ENCODE data around the gene CUBN.
A peak's percentile ranks its signal among the peaks of the same experiment; 100 is the strongest.

Gene CUBN

DNA sequence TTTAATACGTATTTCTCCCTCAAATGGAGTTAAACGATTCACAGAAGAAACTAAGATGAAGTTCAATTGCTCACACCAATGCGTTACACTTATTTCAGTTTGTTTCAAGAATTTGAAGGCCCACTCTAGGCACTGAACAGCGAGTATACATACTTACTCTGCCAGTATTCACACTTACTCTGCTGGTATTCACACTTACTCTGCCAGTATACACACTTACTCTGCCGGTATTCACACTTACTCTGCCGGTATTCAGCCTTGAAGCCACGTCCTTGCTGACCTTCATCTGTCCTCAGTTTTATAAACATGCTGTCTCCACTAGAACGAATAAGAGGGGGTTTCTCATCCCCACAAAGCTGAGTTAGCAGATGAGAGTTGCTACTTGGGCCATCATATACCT, 86.0 kb downstream of the CUBN start:
- Histone ChIP-seq H3K27ac (ENCODE audit: low read depth, low read length) (0 out of 2 replicates have a peak overlapping the region, but pooled peaks have one; percentile 3), H3K79me2 (ENCODE audit: control insufficient read depth, insufficient read depth, low read length, unreplicated experiment) (no peaks in the 10 kb centered on the region), H2AFZ (ENCODE audit: low read length, unreplicated experiment) (no peak overlapping the region), H3K27me3 (ENCODE audit: insufficient read depth, low read length) (no peaks in the 10 kb centered on the region), H3K4me1 (ENCODE audit: control insufficient read depth, insufficient read depth, low read length, unreplicated experiment) (peaks cover 26% of the 10 kb centered on the region), H3K36me3 (ENCODE audit: insufficient read depth, low read length) (no peaks in the 10 kb centered on the region; the same call in 1 of the 2 replicates), H3K4me3 (ENCODE audit: low read depth, low read length) (no peak overlapping the region)

- H3K27ac ChIP-seq (ENCODE audit: low read depth, low read length): peak overlapping the region; percentile 60
- no peaks in the 10 kb centered on the region for H3K79me2 ChIP-seq (ENCODE audit: control insufficient read depth, insufficient read depth, low read length, unreplicated experiment)
- no peak overlapping the region for H3K4me3 ChIP-seq (ENCODE audit: low read depth, low read length)
- H3K4me1 ChIP-seq (ENCODE audit: control insufficient read depth, insufficient read depth, low read length, unreplicated experiment): peaks cover 30% of the 10 kb centered on the region
- peak overlapping the region; percentile 64 for H2AFZ ChIP-seq (ENCODE audit: low read length, unreplicated experiment)
- H3K36me3 ChIP-seq (ENCODE audit: insufficient read depth, low read length): no peaks in the 10 kb centered on the region; the same call in 1 of the 2 replicates
- H3K27me3 ChIP-seq (ENCODE audit: insufficient read depth, low read length): no peaks in the 10 kb centered on the region
Measured at GRCh38 chr10:17041626-17042520, 87.7 kb downstream of the CUBN start.

- peaks cover 25% of the 10 kb centered on the region for H3K4me1 ChIP-seq (ENCODE audit: control insufficient read depth, insufficient read depth, low read length, unreplicated experiment)
- H3K27me3 ChIP-seq (ENCODE audit: insufficient read depth, low read length): no peaks in the 10 kb centered on the region
- peak overlapping the region; percentile 77 for H2AFZ ChIP-seq (ENCODE audit: low read length, unreplicated experiment)
- no peaks in the 10 kb centered on the region; the same call in 1 of the 2 replicates for H3K36me3 ChIP-seq (ENCODE audit: insufficient read depth, low read length)
- H3K79me2 ChIP-seq (ENCODE audit: control insufficient read depth, insufficient read depth, low read length, unreplicated experiment): no peaks in the 10 kb centered on the region
- no peak overlapping the region for H3K4me3 ChIP-seq (ENCODE audit: low read depth, low read length)
- H3K27ac ChIP-seq (ENCODE audit: low read depth, low read length): 0 out of 2 replicates have a peak overlapping the region, but pooled peaks have one; percentile 3
Measured at GRCh38 chr10:17038627-17039026, 91.0 kb downstream of the CUBN start.

DNA sequence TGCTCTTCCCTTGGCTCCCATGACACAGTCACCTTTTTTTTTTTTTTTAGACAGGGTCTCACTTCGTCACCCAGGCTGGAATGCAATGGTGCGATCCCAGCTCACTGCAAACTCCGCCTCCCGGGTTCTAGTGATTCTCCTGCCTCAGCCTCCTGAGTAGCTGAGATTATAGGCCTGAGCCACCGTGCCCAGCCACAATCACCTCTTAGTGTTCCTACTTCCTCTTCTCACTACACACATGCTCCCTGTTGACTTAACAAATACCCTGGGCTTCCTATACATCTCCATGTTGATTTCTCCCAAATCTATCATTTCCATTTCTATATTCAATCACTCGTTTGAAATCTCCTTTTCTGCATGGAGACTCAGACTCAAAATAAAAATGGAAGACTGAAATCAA, 91.7 kb downstream of the CUBN start:
- H2AFZ ChIP-seq (ENCODE audit: low read length, unreplicated experiment): peak overlapping the region; percentile 77
- H3K36me3 ChIP-seq (ENCODE audit: insufficient read depth, low read length): no peaks in the 10 kb centered on the region; the same call in 1 of the 2 replicates
- no peak overlapping the region for H3K27ac ChIP-seq (ENCODE audit: low read depth, low read length)
- peaks cover 20% of the 10 kb centered on the region for H3K4me1 ChIP-seq (ENCODE audit: control insufficient read depth, insufficient read depth, low read length, unreplicated experiment)
- H3K27me3 ChIP-seq (ENCODE audit: insufficient read depth, low read length): no peaks in the 10 kb centered on the region
- no peak overlapping the region for H3K4me3 ChIP-seq (ENCODE audit: low read depth, low read length)
- no peaks in the 10 kb centered on the region for H3K79me2 ChIP-seq (ENCODE audit: control insufficient read depth, insufficient read depth, low read length, unreplicated experiment)

- no peaks in the 10 kb centered on the region for H3K79me2 ChIP-seq (ENCODE audit: control insufficient read depth, insufficient read depth, low read length, unreplicated experiment)
- no peak overlapping the region for H3K27ac ChIP-seq (ENCODE audit: low read depth, low read length)
- H3K36me3 ChIP-seq (ENCODE audit: insufficient read depth, low read length): no peaks in the 10 kb centered on the region; the same call in 1 of the 2 replicates
Measured at GRCh38 chr10:17035446-17035845, 94.2 kb downstream of the CUBN start.

DNA sequence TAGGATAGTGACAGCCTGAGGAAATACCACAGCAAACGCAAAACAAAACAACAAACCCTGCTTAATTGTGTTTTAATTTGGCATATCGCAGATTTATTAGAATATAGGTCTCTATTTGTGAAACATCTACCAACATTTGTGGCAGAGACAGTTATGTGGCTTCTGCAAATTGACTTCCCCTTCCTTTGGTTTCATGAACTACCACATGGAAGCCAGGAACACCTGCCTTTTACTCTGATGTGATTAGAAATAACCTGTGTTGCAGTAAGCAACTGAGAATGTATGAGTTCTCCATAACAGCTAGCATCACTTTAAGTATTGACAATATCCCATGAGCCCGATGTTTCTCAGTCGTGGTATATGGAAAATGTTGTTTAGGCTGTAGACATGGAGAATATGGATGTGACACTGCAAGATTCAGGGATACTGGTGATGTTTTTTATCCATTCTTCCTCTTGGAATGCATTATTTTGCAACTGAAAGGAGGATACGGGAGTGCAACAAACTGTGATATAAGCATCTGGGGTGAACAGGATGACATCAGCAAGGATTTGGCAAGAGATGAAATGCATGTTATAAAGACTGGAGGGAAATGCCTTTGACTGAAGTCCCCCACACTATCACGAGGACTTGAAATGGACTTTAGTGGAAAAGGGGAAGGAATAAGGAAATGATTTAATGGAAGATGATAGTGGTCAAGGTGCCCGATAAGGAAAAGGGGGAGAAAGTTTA, 95.9 kb downstream of the CUBN start:
- Histone ChIP-seq H3K36me3 (ENCODE audit: insufficient read depth, low read length) (no peaks in the 10 kb centered on the region), H3K4me1 (ENCODE audit: control insufficient read depth, insufficient read depth, low read length, unreplicated experiment) (peaks cover 22% of the 10 kb centered on the region), H3K4me3 (ENCODE audit: low read depth, low read length) (no peak overlapping the region), H3K79me2 (ENCODE audit: control insufficient read depth, insufficient read depth, low read length, unreplicated experiment) (no peaks in the 10 kb centered on the region), H3K27me3 (ENCODE audit: insufficient read depth, low read length) (no peaks in the 10 kb centered on the region), H2AFZ (ENCODE audit: low read length, unreplicated experiment) (no peak overlapping the region), H3K27ac (ENCODE audit: low read depth, low read length) (no peak overlapping the region)

More at GRCh38 chr10:17035446-17035845, 94.2 kb downstream of the CUBN start:
- Histone ChIP-seq H3K27me3 (ENCODE audit: insufficient read depth, low read length) (no peaks in the 10 kb centered on the region), H3K4me3 (ENCODE audit: low read depth, low read length) (no peak overlapping the region), H3K4me1 (ENCODE audit: control insufficient read depth, insufficient read depth, low read length, unreplicated experiment) (peaks cover 11% of the 10 kb centered on the region), H2AFZ (ENCODE audit: low read length, unreplicated experiment) (no peak overlapping the region)

DNA sequence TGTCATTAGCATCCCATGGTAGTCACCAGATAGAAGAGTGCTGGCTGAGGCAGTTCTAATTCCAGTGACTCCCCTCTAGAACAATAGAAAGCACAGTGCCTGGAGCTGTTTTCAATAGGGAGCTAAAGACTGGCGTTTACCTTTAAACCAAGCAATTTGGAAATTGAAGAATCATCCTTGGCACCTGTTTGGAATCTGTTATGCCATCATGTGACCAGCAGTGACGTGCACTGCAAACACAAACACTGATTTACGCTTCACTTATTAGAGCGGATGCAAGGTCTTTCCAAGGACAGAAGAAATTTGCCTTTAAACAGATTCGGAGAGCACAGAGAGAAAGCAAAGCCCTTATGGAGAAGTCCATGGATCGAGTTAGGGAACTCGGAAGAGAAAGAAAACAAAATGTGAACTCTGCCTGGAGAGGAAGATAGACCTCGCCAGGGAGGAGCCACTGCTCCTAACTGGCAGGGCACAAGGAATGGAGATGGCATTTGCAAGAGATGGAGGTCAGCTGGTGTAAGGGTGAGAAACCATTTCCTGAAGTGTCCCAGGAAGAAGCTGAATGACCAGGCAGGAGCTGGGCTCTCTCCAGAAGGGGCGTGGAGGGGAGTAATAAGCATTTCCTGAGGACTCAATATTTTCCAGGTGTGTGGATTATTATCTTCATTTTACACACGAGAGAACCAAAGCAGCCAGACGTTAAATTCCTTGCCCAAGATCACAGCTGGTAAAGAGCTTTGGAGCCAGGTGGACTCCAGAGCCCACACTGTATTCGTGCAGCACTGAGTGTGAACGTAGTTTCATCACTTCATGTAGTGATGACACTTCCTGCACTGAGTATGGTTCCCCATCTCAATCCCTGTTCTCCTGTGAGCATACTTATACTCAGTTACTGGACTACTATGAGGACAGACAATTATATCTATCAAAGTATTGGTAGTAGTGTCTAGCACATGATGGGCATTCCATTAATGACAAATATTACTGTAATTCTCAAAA, 97.7 kb downstream of the CUBN start:
- Histone ChIP-seq H3K79me2 (ENCODE audit: control insufficient read depth, insufficient read depth, low read length, unreplicated experiment) (no peaks in the 10 kb centered on the region), H3K4me1 (ENCODE audit: control insufficient read depth, insufficient read depth, low read length, unreplicated experiment) (peaks cover 27% of the 10 kb centered on the region), H3K27ac (ENCODE audit: low read depth, low read length) (no peak overlapping the region), H3K27me3 (ENCODE audit: insufficient read depth, low read length) (no peaks in the 10 kb centered on the region), H2AFZ (ENCODE audit: low read length, unreplicated experiment) (no peak overlapping the region), H3K36me3 (ENCODE audit: insufficient read depth, low read length) (no peaks in the 10 kb centered on the region), H3K4me3 (ENCODE audit: low read depth, low read length) (no peak overlapping the region)

DNA sequence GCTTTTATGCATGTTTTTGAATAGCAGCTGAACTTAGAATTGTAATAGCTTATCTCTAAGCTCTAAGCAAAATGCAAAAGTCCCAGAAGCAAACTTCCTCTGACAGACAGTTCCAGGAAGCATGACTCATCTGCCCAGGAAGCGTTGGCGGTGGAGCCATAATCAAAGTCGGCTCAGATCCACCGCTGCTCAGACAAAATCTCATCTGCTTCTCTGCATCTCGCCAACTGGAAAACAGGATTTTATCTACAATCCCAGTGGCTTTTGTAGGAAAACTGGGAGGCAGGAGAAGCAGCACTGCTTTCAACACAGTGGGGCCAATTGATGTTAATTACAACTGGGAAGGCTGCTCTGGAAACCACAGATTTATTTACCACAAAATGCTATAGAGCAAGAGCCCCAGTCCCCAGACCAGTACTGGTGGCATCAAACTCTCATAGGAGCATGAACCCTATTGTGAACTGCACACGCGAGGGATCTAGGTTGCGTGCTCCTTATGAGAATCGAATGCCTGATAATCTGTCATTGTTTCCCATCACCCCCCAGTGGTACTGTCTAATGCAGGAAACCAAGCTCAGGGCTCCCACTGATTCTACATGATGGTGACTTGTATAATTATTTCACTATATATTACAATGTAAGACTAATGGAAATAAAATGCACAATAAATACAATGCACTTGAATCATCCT, 99.9 kb downstream of the CUBN start:
- H2AFZ ChIP-seq (ENCODE audit: low read length, unreplicated experiment): no peak overlapping the region
- no peaks in the 10 kb centered on the region for H3K79me2 ChIP-seq (ENCODE audit: control insufficient read depth, insufficient read depth, low read length, unreplicated experiment)
- H3K4me1 ChIP-seq (ENCODE audit: control insufficient read depth, insufficient read depth, low read length, unreplicated experiment): peaks cover 48% of the 10 kb centered on the region
- no peaks in the 10 kb centered on the region for H3K27me3 ChIP-seq (ENCODE audit: insufficient read depth, low read length)
- H3K4me3 ChIP-seq (ENCODE audit: low read depth, low read length): peak overlapping the region; percentile 57
- H3K27ac ChIP-seq (ENCODE audit: low read depth, low read length): peak overlapping the region; percentile 100
- H3K36me3 ChIP-seq (ENCODE audit: insufficient read depth, low read length): no peaks in the 10 kb centered on the region

DNA sequence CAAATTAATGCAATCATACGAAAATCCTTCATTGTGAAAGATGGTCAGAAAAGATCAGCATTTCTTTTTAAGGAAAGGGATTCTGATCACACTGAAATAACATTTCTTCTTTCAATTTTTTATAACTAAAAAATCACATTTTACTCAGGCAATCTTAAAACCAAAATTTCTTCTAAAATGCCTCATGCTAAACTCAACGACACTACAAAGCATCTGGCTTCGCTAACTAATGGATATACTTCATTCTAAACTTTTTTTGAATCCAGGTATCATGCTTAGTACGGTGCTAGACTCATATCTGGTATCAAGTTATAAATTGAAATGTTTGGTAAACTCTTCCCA, 100.4 kb downstream of the CUBN start:
- H3K27ac ChIP-seq (ENCODE audit: low read depth, low read length): peak overlapping the region; percentile 100
- peak overlapping the region; percentile 57 for H3K4me3 ChIP-seq (ENCODE audit: low read depth, low read length)
- H3K27me3 ChIP-seq (ENCODE audit: insufficient read depth, low read length): no peaks in the 10 kb centered on the region
- peaks cover 51% of the 10 kb centered on the region for H3K4me1 ChIP-seq (ENCODE audit: control insufficient read depth, insufficient read depth, low read length, unreplicated experiment)
- no peak overlapping the region for H2AFZ ChIP-seq (ENCODE audit: low read length, unreplicated experiment)
- no peaks in the 10 kb centered on the region for H3K79me2 ChIP-seq (ENCODE audit: control insufficient read depth, insufficient read depth, low read length, unreplicated experiment)
- H3K36me3 ChIP-seq (ENCODE audit: insufficient read depth, low read length): no peaks in the 10 kb centered on the region

All from ACC112 (cell line).